OCI-LY1 (cell line): ENCODE measurements around the gene RAB40C.

Experiments
- H2AFZ ChIP-seq: fragments of 200-600 bp; sonication (generic), shearing (Covaris generic); 2 replicates; pipeline ENCODE4 v1.6.0; 2014; ENCODE audit warnings: antibody characterized with exemption, mild to moderate bottlenecking, low read length
- H3F3A ChIP-seq: fragments of 200-600 bp; sonication (generic), shearing (Covaris generic); 2 replicates; pipeline ENCODE4 v1.6.0; 2014; ENCODE audit warnings: mild to moderate bottlenecking, antibody characterized with exemption, low read length, moderate library complexity; ENCODE audit not compliant: insufficient read depth
- H3K27ac ChIP-seq: fragments of 200-600 bp; sonication (generic); 2 replicates; pipeline ENCODE4 v1.5.1; 2014; ENCODE audit warnings: low read length, mixed run types, mild to moderate bottlenecking, low read depth; ENCODE audit not compliant: poor library complexity, severe bottlenecking
- H3K27me3 ChIP-seq: fragments of 200-600 bp; sonication (generic); 2 replicates; pipeline ENCODE4 v1.6.0; 2014; ENCODE audit warnings: antibody characterized with exemption, mild to moderate bottlenecking, low read length, moderate library complexity; ENCODE audit not compliant: insufficient read depth
- H3K36me3 ChIP-seq: fragments of 200-600 bp; sonication (generic); 2 replicates; pipeline ENCODE4 v1.6.1; 2014; ENCODE audit warnings: mild to moderate bottlenecking, antibody characterized with exemption, low read length, moderate library complexity, mixed read lengths; ENCODE audit not compliant: insufficient read depth
- H3K4me1 ChIP-seq: fragments of 200-600 bp; sonication (generic); 2 replicates; pipeline ENCODE4 v1.5.1; 2014; ENCODE audit warnings: mild to moderate bottlenecking, low read length, moderate library complexity; ENCODE audit not compliant: insufficient read depth, severe bottlenecking
- H3K4me2 ChIP-seq: fragments of 200-600 bp; sonication (generic), shearing (Covaris generic); 2 replicates; pipeline ENCODE4 v1.6.1; 2014; ENCODE audit warnings: low read length
- H3K4me3 ChIP-seq: fragments of 200-600 bp; sonication (generic); 2 replicates; pipeline ENCODE4 v1.5.1; 2014; ENCODE audit warnings: low read length, low read depth, mild to moderate bottlenecking, mixed read lengths; ENCODE audit not compliant: poor library complexity, severe bottlenecking
- H3K79me2 ChIP-seq: fragments of 200-600 bp; shearing (Covaris generic); 2 replicates; pipeline ENCODE4 v1.6.1; 2016; ENCODE audit warnings: mixed run types, low read length, mixed read lengths; ENCODE audit not compliant: insufficient read depth
- H3K9ac ChIP-seq: fragments of 200-600 bp; sonication (generic), shearing (Covaris generic); 2 replicates; pipeline ENCODE4 v1.6.1; 2014; ENCODE audit warnings: mild to moderate bottlenecking, low read length, mixed read lengths
- H3K9me2 ChIP-seq: fragments of 200-600 bp; sonication (generic), shearing (Covaris generic); 2 replicates; pipeline ENCODE4 v1.6.1; 2014; ENCODE audit warnings: low read depth, mild to moderate bottlenecking, low read length, mixed read lengths
- H3K9me3 ChIP-seq: fragments of 200-600 bp; shearing (Covaris generic); 2 replicates; pipeline ENCODE4 v1.6.1; 2014; ENCODE audit warnings: low read length, mixed read lengths
- H4K20me1 ChIP-seq: fragments of 200-600 bp; sonication (generic), shearing (Covaris generic); 2 replicates; pipeline ENCODE4 v1.6.0; 2016; ENCODE audit warnings: mild to moderate bottlenecking, low read length; ENCODE audit not compliant: insufficient read depth
- EZH2 ChIP-seq: fragments of 200-600 bp; sonication (generic), shearing (Covaris generic); IDR thresholded peaks from 2 replicates; pipeline ENCODE4 v1.8.0; 2017; ENCODE audit warnings: borderline replicate concordance, mixed run types, mild to moderate bottlenecking, antibody characterized with exemption, low read length, moderate library complexity, mixed read lengths
- TF ChIP-seq, protein P1 (sequence below): fragments of 200-600 bp; sonication (generic), shearing (Covaris generic); IDR thresholded peaks from 2 replicates; pipeline ENCODE4 v1.5.1; 2017; ENCODE audit warnings: mild to moderate bottlenecking, antibody characterized with exemption, low read length, moderate library complexity, mixed read lengths

RAB40C gene

DNA sequence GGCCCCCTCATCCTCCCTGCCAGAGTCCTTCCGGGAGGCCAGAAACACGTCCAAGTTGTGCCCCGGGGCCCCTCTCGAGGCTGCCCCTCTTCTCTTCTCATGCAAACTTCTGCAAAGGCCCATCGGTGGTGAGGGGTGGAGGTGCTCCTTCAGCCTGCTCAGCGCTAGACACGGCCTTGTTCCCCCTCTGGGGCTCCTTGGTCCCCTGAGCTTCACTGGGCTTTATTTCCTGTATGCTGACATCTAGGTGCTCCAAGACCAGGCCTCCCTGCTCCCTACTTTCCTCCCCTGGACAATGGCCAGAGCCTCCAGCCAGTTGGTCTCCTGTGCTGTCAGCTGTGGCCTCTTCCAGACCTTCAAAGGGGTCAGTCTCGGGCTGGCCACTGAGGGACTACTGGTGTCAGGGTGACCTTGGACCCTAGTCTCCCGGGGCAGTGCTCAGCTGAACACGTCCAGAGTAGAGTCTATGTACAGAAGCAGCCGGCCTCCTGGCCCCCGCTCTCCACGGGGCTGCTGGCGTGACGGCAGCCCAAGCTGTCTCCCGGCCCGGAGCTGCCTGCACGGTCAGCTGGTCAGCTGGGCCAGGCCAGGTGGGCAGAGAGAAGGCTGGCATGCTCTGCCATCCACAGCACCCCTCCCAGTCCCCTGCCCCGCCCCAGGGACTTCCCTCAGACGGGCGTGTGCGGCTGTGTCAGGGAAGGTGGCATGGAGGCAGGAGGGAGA is 31.4 kb upstream of the RAB40C start:
- H3K27me3 ChIP-seq: no peaks in the 10 kb centered on the region
- no peak overlapping the region for H3K9ac ChIP-seq
- no peaks in the 10 kb centered on the region for H3K9me3 ChIP-seq

DNA sequence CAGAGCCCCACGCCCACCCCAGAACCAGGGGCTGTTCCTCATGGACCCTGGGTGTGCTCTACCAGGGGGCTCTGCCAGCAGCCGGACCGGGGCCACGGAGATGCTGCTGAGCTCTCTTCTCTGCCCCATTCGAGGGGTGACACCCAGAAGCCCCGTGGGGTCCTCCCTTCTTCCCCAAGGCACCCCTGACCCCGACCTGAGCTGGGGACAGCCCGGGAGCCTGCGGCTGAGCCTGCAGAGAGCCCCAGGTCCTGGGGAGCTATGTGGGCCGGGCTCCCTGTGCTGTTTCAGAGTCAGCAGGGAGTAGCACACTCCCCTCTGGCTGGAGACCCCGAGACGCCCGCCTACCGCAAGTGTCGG is 30.9 kb upstream of the RAB40C start:
- Histone ChIP-seq H3K9ac (no peak overlapping the region), H3K27ac (no peak overlapping the region)
- no peak for TF ChIP-seq EZH2
- TF ChIP-seq, protein P1, sequence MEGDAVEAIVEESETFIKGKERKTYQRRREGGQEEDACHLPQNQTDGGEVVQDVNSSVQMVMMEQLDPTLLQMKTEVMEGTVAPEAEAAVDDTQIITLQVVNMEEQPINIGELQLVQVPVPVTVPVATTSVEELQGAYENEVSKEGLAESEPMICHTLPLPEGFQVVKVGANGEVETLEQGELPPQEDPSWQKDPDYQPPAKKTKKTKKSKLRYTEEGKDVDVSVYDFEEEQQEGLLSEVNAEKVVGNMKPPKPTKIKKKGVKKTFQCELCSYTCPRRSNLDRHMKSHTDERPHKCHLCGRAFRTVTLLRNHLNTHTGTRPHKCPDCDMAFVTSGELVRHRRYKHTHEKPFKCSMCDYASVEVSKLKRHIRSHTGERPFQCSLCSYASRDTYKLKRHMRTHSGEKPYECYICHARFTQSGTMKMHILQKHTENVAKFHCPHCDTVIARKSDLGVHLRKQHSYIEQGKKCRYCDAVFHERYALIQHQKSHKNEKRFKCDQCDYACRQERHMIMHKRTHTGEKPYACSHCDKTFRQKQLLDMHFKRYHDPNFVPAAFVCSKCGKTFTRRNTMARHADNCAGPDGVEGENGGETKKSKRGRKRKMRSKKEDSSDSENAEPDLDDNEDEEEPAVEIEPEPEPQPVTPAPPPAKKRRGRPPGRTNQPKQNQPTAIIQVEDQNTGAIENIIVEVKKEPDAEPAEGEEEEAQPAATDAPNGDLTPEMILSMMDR: no peak

More for the DNA sequence above, 31.4 kb upstream of the RAB40C start:
- Histone ChIP-seq H3K4me3 (no peak overlapping the region), H3K4me1 (no peaks in the 10 kb centered on the region), H3K79me2 (no peaks in the 10 kb centered on the region), H3K27ac (no peak overlapping the region), H3K36me3 (no peaks in the 10 kb centered on the region), H3K9me2 (no peaks in the 10 kb centered on the region), H3F3A (no peaks in the 10 kb centered on the region), H4K20me1 (no peaks in the 10 kb centered on the region), H2AFZ (no peak overlapping the region), H3K4me2 (no peak overlapping the region)
- no peak for TF ChIP-seq EZH2
- TF ChIP-seq, protein P1: no peak

DNA sequence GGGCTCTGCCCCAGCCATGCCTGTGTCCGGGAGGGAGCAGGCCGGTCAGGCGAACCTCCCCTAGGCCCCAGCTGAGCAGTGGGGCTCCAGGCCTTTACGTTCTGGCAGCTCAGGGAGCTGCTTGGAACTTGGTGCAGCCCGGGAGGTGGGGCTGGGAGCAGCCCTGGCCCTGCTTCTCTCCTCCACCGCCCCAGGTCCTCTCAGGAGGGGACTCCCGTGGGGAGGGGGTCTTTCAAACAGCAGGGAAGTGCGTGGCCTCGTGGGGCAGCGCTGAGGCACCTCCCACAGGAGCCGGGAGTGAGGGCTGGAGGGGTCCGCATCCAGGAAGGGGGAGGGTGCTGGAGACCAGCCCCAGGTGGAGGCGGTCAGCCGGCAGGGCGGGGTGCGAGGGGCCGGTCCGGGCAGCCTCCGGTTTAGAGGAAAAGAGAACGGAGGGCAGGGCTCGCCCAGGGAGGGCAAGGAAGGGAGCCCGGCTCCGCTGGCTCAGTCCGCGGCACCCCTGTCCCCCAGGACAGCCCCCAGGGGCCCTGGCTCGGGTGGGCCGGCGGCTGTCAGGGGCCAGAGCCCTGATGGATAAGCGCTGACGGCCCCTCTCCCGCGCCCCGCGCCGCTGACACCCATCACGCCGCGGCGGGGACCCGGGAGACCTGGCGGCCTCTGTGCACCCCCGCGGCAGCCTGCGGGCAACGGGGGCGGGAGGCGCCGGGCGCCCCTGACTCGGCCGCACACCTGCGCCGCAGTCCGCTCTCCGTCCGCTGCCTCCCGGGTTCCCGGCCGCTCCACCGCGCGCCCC is 30.3 kb upstream of the RAB40C start:
- TF ChIP-seq, protein P1: no peak
- TF ChIP-seq EZH2: no peak
- H3K9me2 ChIP-seq: no peaks in the 10 kb centered on the region
- no peaks in the 10 kb centered on the region for H3F3A ChIP-seq
- no peaks in the 10 kb centered on the region for H3K79me2 ChIP-seq
- H3K4me2 ChIP-seq: no peak overlapping the region
- H4K20me1 ChIP-seq: no peaks in the 10 kb centered on the region
- no peaks in the 10 kb centered on the region for H3K9me3 ChIP-seq
- H3K27me3 ChIP-seq: no peaks in the 10 kb centered on the region; the same call in 1 of the 2 replicates
- no peak overlapping the region for H2AFZ ChIP-seq
- no peak overlapping the region for H3K27ac ChIP-seq
- H3K9ac ChIP-seq: no peak overlapping the region
- H3K36me3 ChIP-seq: no peaks in the 10 kb centered on the region
- no peaks in the 10 kb centered on the region for H3K4me1 ChIP-seq
- no peak overlapping the region for H3K4me3 ChIP-seq

More for the DNA sequence above, 30.9 kb upstream of the RAB40C start:
- H4K20me1 ChIP-seq: no peaks in the 10 kb centered on the region
- no peak overlapping the region for H3K4me2 ChIP-seq
- H3K4me3 ChIP-seq: no peak overlapping the region
- H3K36me3 ChIP-seq: no peaks in the 10 kb centered on the region
- H3K79me2 ChIP-seq: no peaks in the 10 kb centered on the region
- no peaks in the 10 kb centered on the region for H3K27me3 ChIP-seq
- no peaks in the 10 kb centered on the region for H3K9me2 ChIP-seq
- no peak overlapping the region for H2AFZ ChIP-seq
- H3F3A ChIP-seq: no peaks in the 10 kb centered on the region
- no peaks in the 10 kb centered on the region for H3K4me1 ChIP-seq
- no peaks in the 10 kb centered on the region for H3K9me3 ChIP-seq
